ENCODE data around the gene CD34. TPM values are rescaled to one million over a fixed set of nuclear protein-coding genes. Genes with fewer than 3 reads are reported as not detected.

Gene CD34
- total and polyA plus RNA-seq, 2 donors = 6.4 to 14.5 TPM

GRCh38 chr1:207922554-207922953 is 11.6 kb upstream of the CD34 start:
- Histone ChIP-seq H3K36me3 (ENCODE audit: control insufficient read depth in 2 of 2, insufficient read depth in 2 of 2, low read length in 1 of 2) (no peaks in the 10 kb centered on the region), H3K27ac (ENCODE audit: low read depth in 1 of 2, low read length in 1 of 2) (no peak overlapping the region), H3K4me3 (ENCODE audit: low read length in 2 of 2) (no peak overlapping the region), H3K4me1 (ENCODE audit: control insufficient read depth in 2 of 2, insufficient read depth in 2 of 2, low read length in 2 of 2) (peaks cover 0 to 11% of the 10 kb centered on the region in 2 donors), H3K9me3 (ENCODE audit: control insufficient read depth in 2 of 2, insufficient read depth in 1 of 2, low read length in 1 of 2) (no peaks in the 10 kb centered on the region), H3K27me3 (ENCODE audit: control insufficient read depth in 2 of 2, insufficient read depth in 1 of 2, low read length in 1 of 2) (peaks cover 0 to 6% of the 10 kb centered on the region in 2 donors)
- no peak for DNase-seq (ENCODE audit: low read depth in 6 of 9, low spot score in 9 of 9)
- WGBS = 87% methylated on average over 8 of the region's 8 CpGs

GRCh38 chr1:207921321-207921720 is 10.4 kb upstream of the CD34 start:
- 93% methylated on average over 3 of the region's 3 CpGs for WGBS

GRCh38 chr1:207920444-207921021 is 9.6 kb upstream of the CD34 start:
- H3K27ac ChIP-seq (ENCODE audit: low read depth in 1 of 2, low read length in 1 of 2) = no peak overlapping the region
- H3K9me3 ChIP-seq (ENCODE audit: control insufficient read depth in 2 of 2, insufficient read depth in 1 of 2, low read length in 1 of 2) = no peaks in the 10 kb centered on the region
- peaks cover 0 to 6% of the 10 kb centered on the region in 2 donors for H3K27me3 ChIP-seq (ENCODE audit: control insufficient read depth in 2 of 2, insufficient read depth in 1 of 2, low read length in 1 of 2)
- 95% methylated on average over 2 of the region's 2 CpGs for WGBS
- DNase-seq (ENCODE audit: low read depth in 6 of 9, low spot score in 9 of 9) = no peak
- H3K4me3 ChIP-seq (ENCODE audit: low read length in 2 of 2) = no peak overlapping the region
- H3K36me3 ChIP-seq (ENCODE audit: control insufficient read depth in 2 of 2, insufficient read depth in 2 of 2, low read length in 1 of 2) = no peaks in the 10 kb centered on the region
- H3K4me1 ChIP-seq (ENCODE audit: control insufficient read depth in 2 of 2, insufficient read depth in 2 of 2, low read length in 2 of 2) = peaks cover 0 to 11% of the 10 kb centered on the region in 2 donors

More at GRCh38 chr1:207921321-207921720, 10.4 kb upstream of the CD34 start:
- H3K27me3 ChIP-seq (ENCODE audit: control insufficient read depth in 2 of 2, insufficient read depth in 1 of 2, low read length in 1 of 2) = peaks cover 0 to 6% of the 10 kb centered on the region in 2 donors
- H3K4me1 ChIP-seq (ENCODE audit: control insufficient read depth in 2 of 2, insufficient read depth in 2 of 2, low read length in 2 of 2) = peaks cover 0 to 11% of the 10 kb centered on the region in 2 donors
- H3K27ac ChIP-seq (ENCODE audit: low read depth in 1 of 2, low read length in 1 of 2) = no peak overlapping the region
- DNase-seq (ENCODE audit: low read depth in 6 of 9, low spot score in 9 of 9) = no peak
- no peaks in the 10 kb centered on the region for H3K9me3 ChIP-seq (ENCODE audit: control insufficient read depth in 2 of 2, insufficient read depth in 1 of 2, low read length in 1 of 2)
- H3K4me3 ChIP-seq (ENCODE audit: low read length in 2 of 2) = no peak overlapping the region
- H3K36me3 ChIP-seq (ENCODE audit: control insufficient read depth in 2 of 2, insufficient read depth in 2 of 2, low read length in 1 of 2) = no peaks in the 10 kb centered on the region

- Histone ChIP-seq H3K27ac (ENCODE audit: low read depth in 1 of 2, low read length in 1 of 2) (no peak overlapping the region), H3K4me3 (ENCODE audit: low read length in 2 of 2) (no peak overlapping the region), H3K36me3 (ENCODE audit: control insufficient read depth in 2 of 2, insufficient read depth in 2 of 2, low read length in 1 of 2) (no peaks in the 10 kb centered on the region), H3K4me1 (ENCODE audit: control insufficient read depth in 2 of 2, insufficient read depth in 2 of 2, low read length in 2 of 2) (peaks cover 0 to 11% of the 10 kb centered on the region in 2 donors), H3K27me3 (ENCODE audit: control insufficient read depth in 2 of 2, insufficient read depth in 1 of 2, low read length in 1 of 2) (peaks cover 0 to 6% of the 10 kb centered on the region in 2 donors), H3K9me3 (ENCODE audit: control insufficient read depth in 2 of 2, insufficient read depth in 1 of 2, low read length in 1 of 2) (no peaks in the 10 kb centered on the region)
- DNase-seq (ENCODE audit: low read depth in 6 of 9, low spot score in 9 of 9) = no peak
- 93% methylated on average over 2 of the region's 2 CpGs for WGBS
These were observed 8.7 kb upstream of the CD34 start for GRCh38 chr1:207919523-207920170.

GRCh38 chr1:207918581-207918980 is 7.7 kb upstream of the CD34 start:
- no peak for DNase-seq (ENCODE audit: low read depth in 6 of 9, low spot score in 9 of 9)
- Histone ChIP-seq H3K9me3 (ENCODE audit: control insufficient read depth in 2 of 2, insufficient read depth in 1 of 2, low read length in 1 of 2) (no peaks in the 10 kb centered on the region), H3K4me3 (ENCODE audit: low read length in 2 of 2) (no peak overlapping the region), H3K4me1 (ENCODE audit: control insufficient read depth in 2 of 2, insufficient read depth in 2 of 2, low read length in 2 of 2) (peaks cover 0 to 8% of the 10 kb centered on the region in 2 donors), H3K36me3 (ENCODE audit: control insufficient read depth in 2 of 2, insufficient read depth in 2 of 2, low read length in 1 of 2) (no peaks in the 10 kb centered on the region), H3K27ac (ENCODE audit: low read depth in 1 of 2, low read length in 1 of 2) (no peak overlapping the region), H3K27me3 (ENCODE audit: control insufficient read depth in 2 of 2, insufficient read depth in 1 of 2, low read length in 1 of 2) (peaks cover 0 to 4% of the 10 kb centered on the region in 2 donors)
- 62% methylated on average over 5 of the region's 5 CpGs for WGBS

GRCh38 chr1:207918011-207918410 is 7.1 kb upstream of the CD34 start:
- H3K27me3 ChIP-seq (ENCODE audit: control insufficient read depth in 2 of 2, insufficient read depth in 1 of 2, low read length in 1 of 2) = peaks cover 0 to 5% of the 10 kb centered on the region in 2 donors
- H3K9me3 ChIP-seq (ENCODE audit: control insufficient read depth in 2 of 2, insufficient read depth in 1 of 2, low read length in 1 of 2) = no peaks in the 10 kb centered on the region
- no peak for DNase-seq (ENCODE audit: low read depth in 6 of 9, low spot score in 9 of 9)
- 72% methylated on average over 5 of the region's 5 CpGs for WGBS
- H3K4me3 ChIP-seq (ENCODE audit: low read length in 2 of 2) = no peak overlapping the region
- H3K36me3 ChIP-seq (ENCODE audit: control insufficient read depth in 2 of 2, insufficient read depth in 2 of 2, low read length in 1 of 2) = no peaks in the 10 kb centered on the region
- H3K4me1 ChIP-seq (ENCODE audit: control insufficient read depth in 2 of 2, insufficient read depth in 2 of 2, low read length in 2 of 2) = peaks cover 0 to 7% of the 10 kb centered on the region in 2 donors
- no peak overlapping the region for H3K27ac ChIP-seq (ENCODE audit: low read depth in 1 of 2, low read length in 1 of 2)

- no peak for DNase-seq (ENCODE audit: low read depth in 6 of 9, low spot score in 9 of 9)
- Histone ChIP-seq H3K27ac (ENCODE audit: low read depth in 1 of 2, low read length in 1 of 2) (no peak overlapping the region), H3K27me3 (ENCODE audit: control insufficient read depth in 2 of 2, insufficient read depth in 1 of 2, low read length in 1 of 2) (peaks cover 5 to 8% of the 10 kb centered on the region in 2 donors), H3K4me1 (ENCODE audit: control insufficient read depth in 2 of 2, insufficient read depth in 2 of 2, low read length in 2 of 2) (peaks cover 0 to under 1% of the 10 kb centered on the region in 2 donors), H3K9me3 (ENCODE audit: control insufficient read depth in 2 of 2, insufficient read depth in 1 of 2, low read length in 1 of 2) (no peaks in the 10 kb centered on the region), H3K4me3 (ENCODE audit: low read length in 2 of 2) (no peak overlapping the region), H3K36me3 (ENCODE audit: control insufficient read depth in 2 of 2, insufficient read depth in 2 of 2, low read length in 1 of 2) (no peaks in the 10 kb centered on the region)
- WGBS = 98% methylated on average over 4 of the region's 4 CpGs
These were observed 6.2 kb upstream of the CD34 start for GRCh38 chr1:207917080-207917479.

GRCh38 chr1:207913951-207914350 is 3.0 kb upstream of the CD34 start:
- peaks cover 8 to 16% of the 10 kb centered on the region in 2 donors for H3K4me1 ChIP-seq (ENCODE audit: control insufficient read depth in 2 of 2, insufficient read depth in 2 of 2, low read length in 2 of 2)
- no peaks in the 10 kb centered on the region for H3K36me3 ChIP-seq (ENCODE audit: control insufficient read depth in 2 of 2, insufficient read depth in 2 of 2, low read length in 1 of 2)
- H3K27me3 ChIP-seq (ENCODE audit: control insufficient read depth in 2 of 2, insufficient read depth in 1 of 2, low read length in 1 of 2) = peaks cover 28 to 40% of the 10 kb centered on the region in 2 donors
- WGBS = 98% methylated on average over 1 of the region's 1 CpG
- H3K9me3 ChIP-seq (ENCODE audit: control insufficient read depth in 2 of 2, insufficient read depth in 1 of 2, low read length in 1 of 2) = no peaks in the 10 kb centered on the region
- H3K4me3 ChIP-seq (ENCODE audit: low read length in 2 of 2) = no peak overlapping the region
- no peak for DNase-seq (ENCODE audit: low read depth in 6 of 9, low spot score in 9 of 9)
- H3K27ac ChIP-seq (ENCODE audit: low read depth in 1 of 2, low read length in 1 of 2) = no peak overlapping the region

GRCh38 chr1:207911856-207912760 is 1.2 kb upstream of the CD34 start:
- no peak overlapping the region for H3K4me3 ChIP-seq (ENCODE audit: low read length in 2 of 2)
- H3K27me3 ChIP-seq (ENCODE audit: control insufficient read depth in 2 of 2, insufficient read depth in 1 of 2, low read length in 1 of 2) = peaks cover 28 to 45% of the 10 kb centered on the region in 2 donors
- 59% methylated on average over 8 of the region's 8 CpGs for WGBS
- no peaks in the 10 kb centered on the region for H3K36me3 ChIP-seq (ENCODE audit: control insufficient read depth in 2 of 2, insufficient read depth in 2 of 2, low read length in 1 of 2)
- no peaks in the 10 kb centered on the region for H3K9me3 ChIP-seq (ENCODE audit: control insufficient read depth in 2 of 2, insufficient read depth in 1 of 2, low read length in 1 of 2)
- no peak for DNase-seq (ENCODE audit: low read depth in 6 of 9, low spot score in 9 of 9)
- H3K27ac ChIP-seq (ENCODE audit: low read depth in 1 of 2, low read length in 1 of 2) = no peak overlapping the region
- peaks cover 8 to 19% of the 10 kb centered on the region in 2 donors for H3K4me1 ChIP-seq (ENCODE audit: control insufficient read depth in 2 of 2, insufficient read depth in 2 of 2, low read length in 2 of 2)
